Glomerular visceral epithelial cell (primary cell): ENCODE data around the gene NUP210.

Source experiments
- DNase-seq: peaks from one replicate; pipeline ENCODE4 v3.0.0-alpha.2; 2016; ENCODE audit errors: extremely low spot score

The NUP210 gene

DNA sequence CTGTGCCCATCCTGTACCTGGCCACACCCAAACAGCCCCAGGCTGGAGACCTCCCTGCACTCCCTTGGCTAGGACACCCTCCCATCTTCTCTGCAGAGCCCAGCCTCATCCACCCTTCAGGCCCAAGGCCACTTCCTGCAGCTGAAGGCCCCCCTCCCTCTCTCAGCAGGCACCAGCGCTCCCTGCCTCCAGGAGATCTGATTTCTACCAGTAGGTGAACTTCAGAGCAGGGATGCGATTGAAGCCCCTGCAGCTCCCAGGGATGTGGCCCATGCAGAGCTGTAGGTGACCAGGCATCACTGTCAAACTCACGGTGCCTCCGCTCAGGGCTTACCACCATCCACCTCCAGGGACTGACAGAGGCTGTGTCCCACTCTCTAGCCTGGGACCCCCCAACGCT, 96.3 kb downstream of the NUP210 start:
- DNase-seq = no peak

DNA sequence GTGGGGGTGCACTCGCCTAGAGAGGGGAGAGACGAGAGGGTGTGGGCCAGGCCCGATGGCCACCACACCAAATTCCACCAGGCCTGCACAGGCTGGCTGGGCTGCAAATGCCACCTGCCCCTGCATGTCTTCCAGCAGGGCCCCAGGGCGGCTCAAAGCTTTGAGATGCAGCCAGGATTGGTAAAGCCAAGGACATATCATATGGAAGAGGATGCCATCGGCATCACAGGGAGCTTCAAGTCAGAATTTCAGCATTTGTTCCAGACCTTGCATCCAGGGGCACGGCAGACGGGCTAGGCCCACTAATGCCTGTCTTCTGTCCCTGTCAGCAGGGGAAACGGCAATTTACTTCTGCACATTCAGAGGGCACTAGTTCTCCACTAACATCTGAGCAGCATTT, 97.8 kb downstream of the NUP210 start:
- DNase-seq = no peak

DNA sequence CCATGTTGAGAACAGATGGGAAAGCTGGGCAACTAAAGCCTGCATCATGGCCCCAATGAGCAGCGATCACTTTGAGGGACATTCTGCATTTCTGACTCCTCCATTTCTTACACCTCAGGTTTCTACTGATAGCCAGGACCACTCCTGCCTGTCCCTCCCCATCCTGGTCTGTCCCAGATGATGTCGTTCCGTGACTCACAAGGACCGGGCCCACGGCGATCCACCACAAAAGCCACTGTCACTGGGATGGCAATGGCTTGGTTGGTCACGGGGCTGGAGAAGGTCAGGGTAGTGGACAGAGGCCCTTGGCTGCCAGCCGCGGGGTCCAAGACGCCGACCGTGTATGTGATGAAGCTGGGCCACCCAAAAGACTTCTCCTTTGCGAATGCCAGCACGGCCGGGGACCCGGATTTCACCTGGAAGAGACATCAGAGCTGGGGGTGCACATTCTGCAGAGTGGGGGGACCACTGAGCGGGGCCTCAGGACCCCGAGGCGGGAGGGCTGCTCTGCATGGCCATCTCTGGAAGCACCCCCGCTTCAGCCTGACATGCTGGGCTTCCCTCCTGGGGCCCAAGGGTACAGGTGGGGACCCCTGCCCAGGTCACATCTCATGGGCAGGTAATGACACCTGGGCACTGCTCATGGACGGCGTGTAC, 100.4 kb downstream of the NUP210 start:
- no peak for DNase-seq

DNA sequence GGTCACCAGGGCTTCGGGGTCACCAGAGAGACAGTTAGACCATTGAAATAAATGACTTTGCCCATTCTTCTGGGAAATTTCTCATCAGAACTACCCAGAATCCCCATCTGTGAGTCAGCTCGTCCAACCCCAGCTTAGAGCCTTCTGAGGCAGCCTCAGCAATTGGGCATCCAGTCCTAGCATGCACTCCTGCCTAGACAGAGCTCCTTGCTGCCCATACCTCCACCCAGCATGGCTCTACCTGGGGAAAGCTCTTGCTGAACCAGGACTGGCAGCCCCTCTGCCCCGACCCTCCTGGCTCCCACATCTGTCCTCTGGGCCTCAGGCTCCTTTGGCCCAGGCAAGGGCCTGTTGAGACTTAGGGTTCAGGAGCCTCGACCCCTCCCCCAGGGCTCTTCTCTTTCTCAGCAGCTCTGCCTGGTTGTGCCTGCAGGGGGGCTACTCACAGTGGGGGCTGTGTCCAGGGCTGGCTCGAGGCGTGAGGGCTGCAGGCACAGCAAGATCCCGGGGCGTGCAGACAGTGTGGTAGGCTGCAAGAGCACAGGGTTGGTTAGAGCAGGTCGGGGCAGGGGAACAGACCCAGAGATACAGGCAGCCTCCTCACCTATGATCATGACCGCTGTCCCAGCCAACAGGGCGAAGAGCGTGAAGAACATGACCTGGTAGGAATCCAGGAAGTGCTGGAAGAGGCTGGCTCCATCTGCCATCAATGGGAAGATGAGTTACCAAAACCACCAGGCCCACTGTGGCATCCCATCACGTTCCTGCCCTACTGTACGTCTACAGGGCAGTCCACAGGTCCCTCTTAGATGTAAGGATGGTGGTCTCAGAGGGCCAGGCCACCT, 101.3 kb downstream of the NUP210 start:
- DNase-seq = no peak

- no peak for DNase-seq
These were observed 102.4 kb downstream of the NUP210 start for GRCh38 chr3:13317596-13318320.

- no peak for DNase-seq
These were observed 103.5 kb downstream of the NUP210 start for GRCh38 chr3:13316603-13317002.

- DNase-seq = no peak
These were observed 105.2 kb downstream of the NUP210 start for GRCh38 chr3:13314877-13315276.

DNA sequence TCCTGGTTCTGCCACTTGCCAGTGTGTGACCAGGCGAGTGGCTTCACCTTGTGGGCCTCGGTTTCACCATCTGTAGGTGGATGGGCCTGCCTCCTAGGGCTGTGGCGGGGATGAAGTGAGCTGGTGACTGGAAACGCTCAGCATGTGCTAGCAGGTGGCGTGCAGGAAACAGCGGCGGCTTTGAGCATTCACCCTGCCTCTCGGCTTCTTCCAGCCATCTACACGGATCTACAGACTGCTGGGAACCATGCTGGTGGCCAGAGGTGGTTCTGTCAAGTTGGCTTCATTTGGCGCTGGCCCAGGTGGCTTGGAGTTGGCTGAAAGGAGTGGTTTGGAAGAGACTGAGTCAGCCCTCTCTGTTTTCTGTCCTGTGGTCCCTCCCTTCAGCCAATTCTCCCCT, 106.3 kb downstream of the NUP210 start:
- no peak for DNase-seq

- no peak for DNase-seq
These were observed 111.1 kb downstream of the NUP210 start for GRCh38 chr3:13309004-13309403.

DNA sequence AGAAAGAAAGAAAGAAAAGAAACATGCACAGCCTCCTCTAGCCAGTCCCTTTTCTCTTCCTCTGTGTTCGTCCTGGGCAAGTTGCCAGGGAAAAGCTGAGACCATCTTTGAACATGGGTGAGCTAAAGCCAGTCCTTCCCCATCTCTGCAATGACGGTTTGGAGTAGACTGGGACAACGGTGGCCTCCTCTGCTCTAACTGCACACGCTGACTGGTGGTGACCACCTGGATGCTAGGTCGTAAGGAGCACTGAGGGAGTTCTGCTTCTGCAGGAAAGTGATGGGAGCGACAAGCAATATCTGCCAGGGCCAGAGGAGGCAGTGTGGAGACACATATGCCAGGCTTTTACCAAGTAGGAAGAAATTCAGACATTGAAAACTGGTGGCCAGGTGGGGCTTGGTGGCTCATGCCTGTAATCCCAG, 111.7 kb downstream of the NUP210 start:
- DNase-seq = no peak

DNA sequence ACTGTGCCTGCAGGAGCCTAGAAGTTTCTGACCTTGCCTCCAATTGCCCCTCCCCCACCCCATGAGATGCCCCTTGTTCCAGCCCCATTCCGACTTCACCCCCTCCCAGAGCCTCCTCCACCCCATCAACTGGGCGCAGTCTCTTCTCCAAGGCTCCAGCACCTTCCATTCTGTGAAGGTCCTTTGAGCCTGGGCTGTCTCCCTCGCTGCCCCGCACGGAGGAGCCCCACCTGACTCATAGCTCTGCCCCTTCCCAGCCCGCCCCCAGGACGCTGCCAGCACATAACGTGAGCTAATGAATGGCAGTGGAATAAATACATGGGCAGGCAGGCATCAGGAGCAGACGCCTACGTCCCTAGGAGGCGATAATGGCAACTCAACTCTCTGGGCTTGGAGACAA, 113.1 kb downstream of the NUP210 start:
- no peak for DNase-seq

DNA sequence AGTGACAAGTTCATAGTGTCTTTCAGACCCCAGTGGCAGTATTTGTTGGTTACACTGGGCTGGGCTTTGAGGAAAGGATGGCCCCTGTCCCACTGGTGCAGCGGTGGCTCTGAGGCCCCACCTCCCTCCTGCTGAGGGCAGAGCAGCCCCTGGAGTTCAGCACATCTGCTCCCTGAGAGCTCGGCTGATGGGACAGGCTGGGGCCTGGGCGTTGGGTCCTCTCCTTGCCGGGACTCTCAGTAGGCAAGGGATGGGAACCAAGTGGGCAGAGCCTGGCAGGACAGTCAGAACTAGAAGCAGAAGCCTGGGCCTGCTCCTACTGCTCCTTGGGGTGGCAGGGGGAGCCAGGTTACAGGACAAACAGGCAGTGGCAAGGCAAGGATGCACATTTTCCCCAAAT, 114.5 kb downstream of the NUP210 start:
- no peak for DNase-seq

DNA sequence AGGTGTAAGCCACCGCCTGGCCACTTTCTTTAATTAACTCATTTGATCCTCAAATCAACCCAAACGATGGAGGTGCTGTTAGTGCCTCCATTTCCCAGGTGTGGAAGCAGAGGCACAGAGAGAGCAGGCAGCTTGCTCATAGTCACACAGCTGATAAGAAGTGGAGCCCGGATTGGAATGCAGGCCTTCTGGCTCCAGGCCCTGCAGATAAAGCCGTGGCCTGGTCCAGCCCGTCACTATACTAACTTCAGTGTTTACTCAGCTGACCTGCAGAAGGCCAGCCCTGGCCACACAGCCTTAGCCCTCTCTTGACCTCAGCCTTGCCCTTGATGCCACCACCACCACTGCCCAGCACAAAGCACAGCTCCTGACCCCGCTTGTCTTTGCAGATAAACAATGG, 116.7 kb downstream of the NUP210 start:
- no peak for DNase-seq

DNA sequence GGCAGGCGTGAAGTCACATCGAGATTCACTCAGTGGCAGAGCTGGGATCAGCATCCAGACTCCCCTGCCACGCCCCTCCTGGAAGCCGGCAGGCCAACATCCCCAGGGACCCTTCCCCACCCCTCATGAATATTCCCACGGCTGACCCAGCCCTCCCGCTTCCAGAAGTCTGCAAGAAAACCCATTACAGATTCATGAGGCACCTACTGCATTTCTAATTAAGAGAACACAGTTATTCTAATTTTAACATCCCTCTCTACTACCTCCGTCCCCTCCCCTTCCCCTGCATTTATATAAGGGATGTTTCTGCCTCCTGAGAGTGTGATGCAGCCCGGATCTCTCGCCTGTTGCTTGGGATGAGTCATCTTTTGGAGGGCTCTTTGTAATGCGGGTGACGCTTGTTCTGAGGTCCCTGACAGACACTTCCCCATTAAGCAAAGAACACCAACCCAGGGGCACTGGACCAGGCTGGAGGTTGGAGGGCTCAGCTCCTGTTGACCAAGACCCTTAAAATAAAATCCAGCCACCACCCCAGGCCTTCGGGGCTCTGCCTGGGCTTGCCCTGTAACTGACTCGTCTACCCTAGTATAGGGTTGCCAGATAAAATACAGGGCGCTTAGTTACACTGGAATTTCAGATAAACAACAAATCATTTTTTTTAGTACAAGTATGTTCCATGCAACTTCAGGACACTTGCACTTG, 118.7 kb downstream of the NUP210 start:
- DNase-seq = peak; percentile 59

GRCh38 chr3:13300546-13301285, 119.4 kb downstream of the NUP210 start:
- DNase-seq = no peak

DNA sequence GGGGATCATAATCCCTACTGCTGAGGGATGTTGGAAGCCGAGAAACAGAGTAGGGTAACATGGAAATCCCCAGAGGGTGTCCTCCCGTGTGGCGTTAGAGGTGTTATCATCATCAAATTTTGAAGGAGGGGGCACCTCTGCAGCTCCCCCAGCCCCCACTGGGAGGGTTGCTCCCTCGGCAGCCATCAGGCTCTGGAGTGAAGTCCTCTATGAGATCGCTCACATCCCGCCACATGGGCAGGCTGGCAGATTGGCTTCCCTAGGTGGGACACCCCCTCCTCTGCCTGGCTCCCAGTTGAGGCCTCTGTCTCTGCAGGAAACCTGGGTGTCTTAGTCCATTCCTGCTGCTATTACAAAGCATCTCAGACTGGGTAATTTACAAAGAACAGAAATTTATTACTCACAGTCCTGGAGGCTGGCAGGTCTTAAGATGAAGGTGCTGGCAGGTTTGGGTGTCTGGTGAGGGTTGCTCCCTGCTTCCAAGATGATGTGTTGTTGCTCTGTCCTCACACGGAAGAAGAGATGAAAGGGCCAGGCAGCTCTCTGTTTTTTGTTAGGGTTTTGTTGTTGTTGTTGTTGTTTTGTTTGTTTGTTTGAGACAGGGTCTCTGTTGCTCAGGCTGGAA, 120.5 kb downstream of the NUP210 start:
- no peak for DNase-seq

- DNase-seq = no peak
These were observed 123.5 kb downstream of the NUP210 start for GRCh38 chr3:13296662-13297061.

DNA sequence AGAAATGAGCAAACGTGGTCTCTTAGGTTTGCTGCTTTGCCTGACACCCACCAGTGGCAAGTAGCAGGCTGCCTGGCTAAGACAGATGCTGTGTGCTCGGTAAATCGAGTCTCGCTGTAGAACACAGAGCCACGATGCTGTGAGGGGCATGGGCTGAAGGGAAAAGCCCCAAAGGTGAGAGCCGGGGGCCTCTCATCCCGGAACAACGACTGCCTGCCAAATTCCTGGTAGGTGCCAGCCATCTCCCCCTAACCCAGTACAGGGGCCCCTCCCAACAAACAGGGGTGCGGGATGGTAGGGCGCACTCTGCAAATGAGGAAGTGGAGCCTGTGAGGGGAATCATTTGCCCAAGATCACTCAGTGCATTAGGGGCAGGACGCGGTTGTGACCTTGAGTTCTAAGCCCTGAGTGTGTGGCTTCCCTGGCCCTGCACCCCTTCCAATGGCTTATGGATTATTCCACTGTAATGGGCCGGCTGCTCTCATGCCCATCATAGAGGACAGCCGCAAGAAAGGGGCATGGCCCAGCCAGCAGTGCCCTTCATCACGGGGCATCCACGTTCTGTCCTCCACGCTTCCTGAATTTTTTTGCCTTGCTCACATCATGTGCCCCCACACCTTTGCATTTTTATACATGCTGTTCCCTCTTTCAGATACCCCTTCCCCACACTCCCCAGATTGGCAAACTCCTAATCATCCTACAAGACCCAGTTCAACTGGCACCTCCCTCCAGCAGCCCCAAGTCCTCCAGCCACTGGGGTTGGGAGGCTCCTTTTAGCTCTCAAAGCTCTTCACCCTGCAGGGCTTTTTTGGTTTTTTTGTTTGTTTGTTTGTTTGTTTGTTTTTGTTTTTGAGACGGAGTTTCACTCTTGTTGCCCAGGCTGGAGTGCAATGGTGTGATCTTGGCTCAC, 125.4 kb downstream of the NUP210 start:
- no peak for DNase-seq

DNA sequence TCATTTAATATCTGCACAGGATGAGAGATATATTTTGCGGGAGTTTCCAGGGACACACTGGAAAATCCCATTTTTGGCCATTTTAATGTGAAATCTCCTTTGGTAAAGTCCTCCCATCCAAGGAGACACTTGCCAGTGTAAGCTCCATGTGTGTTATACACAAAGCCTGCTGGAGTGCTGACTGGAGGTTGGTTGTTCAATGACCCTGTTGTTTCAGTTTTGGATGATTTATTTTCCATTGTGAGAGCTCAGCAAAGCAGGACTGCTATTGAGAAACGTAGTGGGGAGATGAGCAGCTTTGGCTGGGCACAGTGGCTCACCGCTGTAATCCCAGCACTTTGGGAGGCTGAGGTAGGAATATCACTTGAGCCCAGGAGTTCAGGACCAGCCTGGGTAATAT, 127.7 kb downstream of the NUP210 start:
- no peak for DNase-seq

DNA sequence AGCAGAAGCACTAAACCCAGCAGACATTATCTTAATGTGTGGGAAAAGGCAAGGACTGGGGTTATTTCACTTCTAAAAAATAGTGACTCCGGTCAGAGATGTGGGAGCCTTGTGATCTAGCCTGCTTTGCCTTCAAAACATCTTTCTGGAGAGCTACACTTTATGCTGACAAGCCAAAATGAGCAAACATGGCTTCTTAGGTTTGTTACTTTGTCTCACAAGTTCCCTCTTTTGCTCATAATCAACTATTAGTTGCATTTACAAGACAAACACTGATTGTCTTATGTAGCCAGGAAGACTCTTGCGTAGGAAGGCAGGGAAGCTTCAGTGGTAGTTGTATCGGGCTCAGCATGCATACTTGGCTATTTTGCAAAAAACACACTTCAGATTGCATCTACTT, 129.2 kb downstream of the NUP210 start:
- no peak for DNase-seq
